Panc1 (cell line): Measurements from ENCODE around the gene KCNQ1OT1.

Source experiments
- CTCF ChIP-seq: fragments of 450-650 bp; IDR thresholded peaks from 2 replicates; pipeline ENCODE4 v1.5.1; 2017; ENCODE audit warnings: mild to moderate bottlenecking
- POLR2AphosphoS5 ChIP-seq: IDR thresholded peaks from 2 replicates; pipeline ENCODE4 v1.6.1; 2012; ENCODE audit warnings: mild to moderate bottlenecking, low read depth, low read length, moderate library complexity
- REST ChIP-seq, 2 experiments: IDR thresholded peaks; 2 replicates each; pipeline ENCODE4 v1.6.1; 2011 to 2012; ENCODE audit warnings: low read depth in 2 of 2, control low read depth in 1 of 2, low read length in 1 of 2, mild to moderate bottlenecking in 1 of 2, moderate library complexity in 1 of 2; ENCODE audit not compliant: insufficient read depth in 1 of 2
- TCF7L2 ChIP-seq: IDR thresholded peaks from 2 replicates; pipeline ENCODE4 v1.6.1; 2011; ENCODE audit warnings: mild to moderate bottlenecking, low read depth, low read length, inconsistent platforms

- no peak for TF ChIP-seq CTCF
- no peak for TF ChIP-seq POLR2AphosphoS5
- no peak for TF ChIP-seq REST (IDR thresholded peaks at IDR 0.05; ENCODE audit: insufficient read depth in 1 of 2, low read depth in 2 of 2, low read length in 1 of 2)
- no peak for TF ChIP-seq TCF7L2
Measured at GRCh38 chr11:2631161-2631560, 68.6 kb downstream of the KCNQ1OT1 start.
